Cortex of kidney (tissue), 1 donor: ENCODE measurements around the gene SAP130.

ENCODE experiments used
- DNase-seq: peaks from one replicate; lab custom pipeline; 2025; lab: John Stamatoyannopoulos, UW

SAP130 gene

DNA sequence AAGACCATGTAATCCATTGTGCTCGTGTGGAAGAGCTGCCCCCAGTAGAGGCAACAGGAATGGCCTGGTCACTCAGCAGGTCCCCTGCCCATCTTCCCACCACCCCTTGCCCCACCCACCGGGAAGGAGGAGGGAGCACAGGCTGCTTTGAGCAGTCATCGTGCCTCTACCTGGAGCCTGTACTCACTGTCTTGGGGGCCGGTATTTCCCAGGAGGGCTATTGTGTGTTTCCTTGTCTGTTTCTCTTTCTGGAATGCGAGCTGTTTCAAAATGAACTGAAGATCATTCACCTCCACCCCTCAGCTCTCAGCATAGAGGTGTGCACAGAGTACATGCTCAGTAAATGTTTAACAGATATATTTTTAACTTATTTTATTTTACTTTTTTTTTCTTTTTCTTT lies 134.4 kb downstream of the SAP130 start:
- DNase-seq = no peak

DNA sequence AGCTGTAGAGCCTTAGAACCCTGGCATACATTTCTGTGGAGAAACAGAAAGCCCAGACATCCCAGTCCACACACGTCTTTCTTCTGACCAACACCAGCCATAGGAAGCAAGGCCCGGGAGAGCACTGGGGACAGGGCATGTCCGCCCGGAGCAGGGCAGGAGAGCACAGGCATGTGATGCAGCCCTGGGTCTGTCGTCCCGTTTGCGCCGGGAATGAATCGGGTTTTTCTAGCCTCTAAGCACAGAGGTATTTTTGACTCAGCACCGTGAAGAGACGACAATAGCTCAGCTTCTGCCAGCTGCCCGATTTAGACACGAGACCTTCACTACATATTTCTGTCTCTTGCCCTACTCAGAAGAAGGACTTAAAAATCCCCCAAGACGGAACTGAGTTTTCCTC lies 134.8 kb downstream of the SAP130 start:
- DNase-seq = no peak

DNA sequence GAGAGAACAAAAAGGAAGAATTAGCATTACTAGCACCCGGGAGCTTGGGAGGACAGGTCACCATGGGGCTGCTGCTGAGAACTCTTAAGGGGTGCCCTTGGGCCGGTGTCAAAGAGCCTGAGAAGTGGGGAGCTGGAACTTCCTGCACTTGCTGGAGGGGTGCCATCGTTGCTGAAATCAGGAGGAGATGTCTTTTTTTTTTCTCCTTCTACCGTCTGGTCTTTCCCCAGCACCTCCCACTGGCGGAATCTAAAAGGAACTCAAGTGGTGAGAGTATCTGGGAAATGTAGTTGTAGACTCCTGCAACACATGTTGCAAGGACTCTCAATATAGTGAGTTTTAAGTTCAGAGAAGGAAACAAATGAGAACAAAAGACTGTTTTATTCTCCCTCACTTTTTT lies 136.0 kb downstream of the SAP130 start:
- no peak for DNase-seq
